Measurements from ENCODE around the gene MMAB. TPM values are rescaled to one million over a fixed set of nuclear protein-coding genes. Genes with fewer than 3 reads are reported as not detected.

MMAB gene
- total RNA-seq, 1 donor from 2014 or later, result 27.7 TPM

DNA sequence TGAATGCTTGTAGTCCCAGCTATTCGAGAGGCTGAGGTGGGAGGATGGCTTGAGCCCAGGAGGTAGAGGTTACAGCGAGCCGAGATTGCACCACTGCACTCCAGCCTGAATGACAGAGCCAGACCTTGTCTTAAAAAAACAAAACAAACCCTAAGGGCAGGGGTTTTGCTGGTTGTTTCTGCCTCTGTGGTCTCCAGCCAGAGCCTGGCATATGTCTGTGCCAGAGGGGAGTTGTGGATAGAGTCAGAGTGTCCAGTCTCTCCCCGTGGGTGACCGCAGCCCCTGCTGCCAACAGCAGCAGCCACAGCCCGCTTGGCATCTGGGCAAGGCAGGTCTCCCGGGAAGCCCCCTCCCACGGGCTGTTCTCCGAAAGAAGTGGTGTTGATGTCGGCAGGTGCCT lies 37.9 kb upstream of the MMAB start:
- Histone ChIP-seq H3K9me3 (no peaks in the 10 kb centered on the region), H3K4me3 (no peak overlapping the region), H3K27ac (no peak overlapping the region), H3K36me3 (no peaks in the 10 kb centered on the region), H3K4me1 (peaks cover 7% of the 10 kb centered on the region), H3K27me3 (no peaks in the 10 kb centered on the region)
- intact Hi-C loops (cut with DNase I), result no loop called here
- no peak for DNase-seq (ENCODE audit: extremely low spot score in 2 of 2)
- no peak for TF ChIP-seq POLR2A (IDR thresholded peaks at IDR 0.05)
- TF ChIP-seq CTCF (IDR thresholded peaks at IDR 0.05), result no peak
- no peak for TF ChIP-seq POLR2AphosphoS5 (IDR thresholded peaks at IDR 0.05; ENCODE audit: insufficient read depth in 1 of 2, low read depth in 1 of 2)

- no peak for DNase-seq (ENCODE audit: extremely low spot score in 2 of 2)
- intact Hi-C loops (cut with DNase I), result no loop called here
- Histone ChIP-seq H3K9me3 (no peaks in the 10 kb centered on the region), H3K27me3 (no peaks in the 10 kb centered on the region), H3K4me1 (peaks cover 9% of the 10 kb centered on the region), H3K27ac (no peak overlapping the region), H3K4me3 (no peak overlapping the region), H3K36me3 (no peaks in the 10 kb centered on the region)
- TF ChIP-seq POLR2AphosphoS5 (IDR thresholded peaks at IDR 0.05; ENCODE audit: insufficient read depth in 1 of 2, low read depth in 1 of 2) (no peak), CTCF (IDR thresholded peaks at IDR 0.05) (no peak), POLR2A (IDR thresholded peaks at IDR 0.05) (no peak)
Measured at GRCh38 chr12:109610523-109610922, 37.2 kb upstream of the MMAB start.

DNA sequence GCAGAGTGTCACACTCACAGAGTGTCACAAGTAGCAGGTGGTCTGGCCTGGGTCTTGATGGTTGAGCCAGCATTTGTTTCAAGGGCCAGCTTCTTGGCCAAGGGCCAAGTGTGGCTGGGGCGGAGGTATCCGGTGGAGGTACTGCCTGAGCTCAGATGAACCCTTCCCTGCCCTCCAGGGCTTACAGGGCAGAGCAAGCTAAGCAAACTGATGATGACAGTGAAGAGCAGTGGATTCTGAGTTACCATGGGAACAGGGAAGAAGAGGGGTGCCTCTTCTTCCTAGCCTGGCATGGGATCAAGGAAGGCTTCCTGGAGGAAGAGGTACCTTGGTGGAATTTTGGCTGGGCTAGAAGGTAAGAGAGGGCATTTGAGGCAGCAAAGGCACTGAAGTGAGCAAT lies 36.0 kb upstream of the MMAB start:
- Histone ChIP-seq H3K27me3 (no peaks in the 10 kb centered on the region), H3K27ac (no peak overlapping the region), H3K4me3 (no peak overlapping the region), H3K36me3 (no peaks in the 10 kb centered on the region), H3K4me1 (peaks cover 9% of the 10 kb centered on the region), H3K9me3 (no peaks in the 10 kb centered on the region)
- TF ChIP-seq POLR2A (IDR thresholded peaks at IDR 0.05), result no peak
- no peak for TF ChIP-seq CTCF (IDR thresholded peaks at IDR 0.05)
- TF ChIP-seq POLR2AphosphoS5 (IDR thresholded peaks at IDR 0.05; ENCODE audit: insufficient read depth in 1 of 2, low read depth in 1 of 2), result no peak
- DNase-seq (ENCODE audit: extremely low spot score in 2 of 2), result no peak
- intact Hi-C loops (cut with DNase I), result no loop called here

DNA sequence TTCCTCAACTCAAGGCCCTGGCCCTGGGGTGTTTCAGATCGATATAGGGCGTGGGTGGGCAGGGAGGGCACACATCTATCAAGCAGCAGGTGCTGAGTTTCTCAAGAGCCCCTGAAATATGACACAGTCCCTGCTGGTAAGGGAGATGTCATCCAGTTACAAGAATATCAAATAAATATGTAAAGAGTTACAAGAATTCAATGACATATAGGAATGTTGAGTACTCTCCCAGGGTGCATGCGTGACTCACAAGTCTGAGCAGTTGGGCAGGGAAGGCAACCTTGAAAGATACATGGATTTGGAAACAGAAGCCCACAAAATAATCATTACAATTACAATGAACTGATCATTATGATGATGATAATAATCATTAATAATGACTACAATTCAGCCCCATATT lies 35.5 kb upstream of the MMAB start:
- DNase-seq (ENCODE audit: extremely low spot score in 2 of 2), result no peak
- intact Hi-C loops (cut with DNase I), result no loop called here
- Histone ChIP-seq H3K27me3 (no peaks in the 10 kb centered on the region), H3K4me1 (peaks cover 9% of the 10 kb centered on the region), H3K36me3 (no peaks in the 10 kb centered on the region), H3K9me3 (no peaks in the 10 kb centered on the region), H3K27ac (no peak overlapping the region), H3K4me3 (no peak overlapping the region)
- TF ChIP-seq POLR2A (IDR thresholded peaks at IDR 0.05), result no peak
- TF ChIP-seq CTCF (IDR thresholded peaks at IDR 0.05), result no peak
- TF ChIP-seq POLR2AphosphoS5 (IDR thresholded peaks at IDR 0.05; ENCODE audit: insufficient read depth in 1 of 2, low read depth in 1 of 2), result no peak

DNA sequence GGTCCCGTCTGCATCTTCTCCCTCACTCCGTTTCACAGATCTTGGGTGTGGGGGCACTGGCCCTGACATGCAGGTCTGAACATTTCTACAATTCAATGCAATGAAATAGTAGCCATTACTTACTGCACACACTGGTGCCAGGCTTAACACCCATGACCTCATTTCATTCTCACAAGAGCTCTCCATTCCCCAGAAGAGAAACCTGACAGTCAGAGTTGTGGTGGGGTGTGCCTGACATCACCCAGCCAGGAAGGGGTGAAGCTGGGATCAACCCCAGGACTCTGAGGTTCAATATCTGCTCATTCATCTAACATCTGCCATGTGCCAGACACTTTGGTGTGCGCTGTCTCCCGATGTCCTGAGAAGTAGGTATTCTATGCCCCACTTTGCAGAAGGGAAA lies 35.0 kb upstream of the MMAB start:
- peaks cover 9% of the 10 kb centered on the region for H3K4me1 ChIP-seq
- H3K27ac ChIP-seq, result no peak overlapping the region
- TF ChIP-seq CTCF (IDR thresholded peaks at IDR 0.05), result no peak
- no peak for TF ChIP-seq POLR2AphosphoS5 (IDR thresholded peaks at IDR 0.05; ENCODE audit: insufficient read depth in 1 of 2, low read depth in 1 of 2)
- TF ChIP-seq POLR2A (IDR thresholded peaks at IDR 0.05), result no peak
- no peak overlapping the region for H3K4me3 ChIP-seq
- H3K36me3 ChIP-seq, result no peaks in the 10 kb centered on the region
- intact Hi-C loops (cut with DNase I), result no loop called here
- no peak for DNase-seq (ENCODE audit: extremely low spot score in 2 of 2)
- H3K27me3 ChIP-seq, result no peaks in the 10 kb centered on the region
- no peaks in the 10 kb centered on the region for H3K9me3 ChIP-seq

Measured in vagina (tissue), 2 donors.